A172 (cell line): ENCODE measurements around the gene TOMM6. TPM values are rescaled to one million over a fixed set of nuclear protein-coding genes. Genes with fewer than 3 reads are reported as not detected.

ENCODE experiments used
- DNase-seq: peaks from one replicate; pipeline ENCODE4 v3.0.0-alpha.2; 2015; ENCODE audit warnings: low spot score
- total RNA-seq: library from RNA; depleted of rRNA; stranded (reverse); fragments of >200 nt; shearing (Covaris generic); gene quantifications from 2 replicates; pipeline ENCODE4 v1.2.3, GENCODE V29; 2014; rRNA removed

The TOMM6 gene
- total RNA-seq, 1 experiment from 2014 or later: 209 TPM

- no peak for DNase-seq
These were observed 35.7 kb downstream of the TOMM6 start for GRCh38 chr6:41823178-41823577.

- DNase-seq: peak; percentile 18
These were observed 37.4 kb downstream of the TOMM6 start for GRCh38 chr6:41824571-41825569.

- no peak for DNase-seq
These were observed 39.0 kb downstream of the TOMM6 start for GRCh38 chr6:41826343-41827022.

GRCh38 chr6:41832263-41832662, 44.8 kb downstream of the TOMM6 start:
- DNase-seq: no peak

GRCh38 chr6:41836022-41836659, 48.6 kb downstream of the TOMM6 start:
- DNase-seq: no peak

GRCh38 chr6:41836660-41837052, 49.2 kb downstream of the TOMM6 start:
- DNase-seq: no peak

Other genes starting within 250 kb of the TOMM6 start
- 3.9 and 5.4 TPM in 2 replicates for gene FOXP4, start 241.3 kb upstream of the TOMM6 start, total RNA-seq
- gene MDFI, start 149.2 kb upstream of the TOMM6 start, total RNA-seq: not detected in 2 replicates
- gene TFEB, start 52.1 kb upstream of the TOMM6 start, total RNA-seq: 6.0 and 9.6 TPM in 2 replicates
- gene PGC, start 40.3 kb upstream of the TOMM6 start, total RNA-seq: not detected in 2 replicates
- 0.72 and 0.81 TPM in 2 replicates for gene FRS3, start 7.8 kb upstream of the TOMM6 start, total RNA-seq
- gene PRICKLE4, start 6.9 kb upstream of the TOMM6 start, total RNA-seq: not detected in 2 replicates
- 0.74 and 1.1 TPM in 2 replicates for gene USP49, start 107.7 kb downstream of the TOMM6 start, total RNA-seq
- gene MED20, start 133.4 kb downstream of the TOMM6 start, total RNA-seq: 31.1 and 32.0 TPM in 2 replicates
- 14.1 and 17.5 TPM in 2 replicates for gene BYSL, start 133.8 kb downstream of the TOMM6 start, total RNA-seq
- 46.6 and 51.7 TPM in 2 replicates for gene CCND3, start 154.1 kb downstream of the TOMM6 start, total RNA-seq